NCI-H2196 (cell line): ENCODE data around the gene TYW1B.
"Not testable (repeated sequence)": the region's sequence is repeated elsewhere in the genome, so short reads cannot be mapped to it uniquely, and the experiment has no call there.

ENCODE experiments used
- DNase-seq: peaks from one replicate; lab custom pipeline; 2025; ENCODE audit not compliant: unreplicated experiment; lab: John Stamatoyannopoulos, UW

The TYW1B gene

GRCh38 chr7:72561988-72562387, 266.0 kb downstream of the TYW1B start:
- not testable (repeated sequence) for DNase-seq

GRCh38 chr7:72559546-72559945, 268.5 kb downstream of the TYW1B start:
- not testable (repeated sequence) for DNase-seq

GRCh38 chr7:72556733-72557132, 271.3 kb downstream of the TYW1B start:
- not testable (repeated sequence) for DNase-seq

- not testable (repeated sequence) for DNase-seq
Measured at GRCh38 chr7:72555238-72555637, 272.8 kb downstream of the TYW1B start.

GRCh38 chr7:72554401-72554800, 273.6 kb downstream of the TYW1B start:
- DNase-seq, result not testable (repeated sequence)

GRCh38 chr7:72550454-72550853, 277.5 kb downstream of the TYW1B start:
- not testable (repeated sequence) for DNase-seq

- DNase-seq, result not testable (repeated sequence)
Measured at GRCh38 chr7:72546586-72547237, 281.3 kb downstream of the TYW1B start.

- not testable (repeated sequence) for DNase-seq
Measured at GRCh38 chr7:72544531-72544930, 283.5 kb downstream of the TYW1B start.

GRCh38 chr7:72540923-72541322, 287.1 kb downstream of the TYW1B start:
- no peak for DNase-seq

- no peak for DNase-seq
Measured at GRCh38 chr7:72540106-72540611, 287.8 kb downstream of the TYW1B start.

- no peak for DNase-seq
Measured at GRCh38 chr7:72539702-72540101, 288.3 kb downstream of the TYW1B start.

- DNase-seq, result no peak
Measured at GRCh38 chr7:72538856-72539255, 289.1 kb downstream of the TYW1B start.

GRCh38 chr7:72538147-72538546, 289.9 kb downstream of the TYW1B start:
- no peak for DNase-seq

GRCh38 chr7:72536038-72536437, 292.0 kb downstream of the TYW1B start:
- not testable (repeated sequence) for DNase-seq

GRCh38 chr7:72531048-72531447, 297.0 kb downstream of the TYW1B start:
- not testable (repeated sequence) for DNase-seq
